ENCODE results near the gene NFKBIE.
"Not testable (repeated sequence)": the region's sequence is repeated elsewhere in the genome, so short reads cannot be mapped to it uniquely, and the experiment has no call there.

The NFKBIE gene

GRCh38 chr6:44238687-44239350 lies 26.5 kb downstream of the NFKBIE start:
- H3K4me3 ChIP-seq (ENCODE audit: low read depth, low read length), result no peak overlapping the region
- H3K4me1 ChIP-seq (ENCODE audit: control insufficient read depth, insufficient read depth, low read length), result peaks cover 4% of the 10 kb centered on the region
- H3K9ac ChIP-seq (ENCODE audit: low read depth, low read length), result no peak overlapping the region
- no peaks in the 10 kb centered on the region for H3K9me3 ChIP-seq (ENCODE audit: control insufficient read depth, insufficient read depth, low read length)
- peaks cover 4% of the 10 kb centered on the region for H3K36me3 ChIP-seq (ENCODE audit: control insufficient read depth, insufficient read depth, low read length)
- no peaks in the 10 kb centered on the region for H3K27me3 ChIP-seq (ENCODE audit: control insufficient read depth, insufficient read depth, low read length)

- no peaks in the 10 kb centered on the region for H3K27me3 ChIP-seq (ENCODE audit: control insufficient read depth, insufficient read depth, low read length)
- peak overlapping the region; percentile 49 for H3K9ac ChIP-seq (ENCODE audit: low read depth, low read length)
- peaks cover 4% of the 10 kb centered on the region for H3K4me1 ChIP-seq (ENCODE audit: control insufficient read depth, insufficient read depth, low read length)
- H3K4me3 ChIP-seq (ENCODE audit: low read depth, low read length), result peak overlapping the region; percentile 65
- H3K36me3 ChIP-seq (ENCODE audit: control insufficient read depth, insufficient read depth, low read length), result peaks cover 7% of the 10 kb centered on the region
- H3K9me3 ChIP-seq (ENCODE audit: control insufficient read depth, insufficient read depth, low read length), result no peaks in the 10 kb centered on the region
Measured at GRCh38 chr6:44237813-44238433, 27.4 kb downstream of the NFKBIE start.

- Histone ChIP-seq H3K36me3 (ENCODE audit: control insufficient read depth, insufficient read depth, low read length) (peaks cover 13% of the 10 kb centered on the region), H3K9me3 (ENCODE audit: control insufficient read depth, insufficient read depth, low read length) (no peaks in the 10 kb centered on the region), H3K4me1 (ENCODE audit: control insufficient read depth, insufficient read depth, low read length) (peaks cover 4% of the 10 kb centered on the region), H3K27me3 (ENCODE audit: control insufficient read depth, insufficient read depth, low read length) (no peaks in the 10 kb centered on the region), H3K9ac (ENCODE audit: low read depth, low read length) (peak overlapping the region; percentile 49), H3K4me3 (ENCODE audit: low read depth, low read length) (peak overlapping the region; percentile 65)
Measured at GRCh38 chr6:44237021-44237812, 28.1 kb downstream of the NFKBIE start.

- Histone ChIP-seq H3K9me3 (ENCODE audit: control insufficient read depth, insufficient read depth, low read length) (no peaks in the 10 kb centered on the region), H3K4me1 (ENCODE audit: control insufficient read depth, insufficient read depth, low read length) (peaks cover 4% of the 10 kb centered on the region), H3K9ac (ENCODE audit: low read depth, low read length) (no peak overlapping the region), H3K27me3 (ENCODE audit: control insufficient read depth, insufficient read depth, low read length) (no peaks in the 10 kb centered on the region), H3K4me3 (ENCODE audit: low read depth, low read length) (no peak overlapping the region), H3K36me3 (ENCODE audit: control insufficient read depth, insufficient read depth, low read length) (peaks cover 22% of the 10 kb centered on the region)
Measured at GRCh38 chr6:44235891-44236516, 29.3 kb downstream of the NFKBIE start.

- H3K36me3 ChIP-seq (ENCODE audit: control insufficient read depth, insufficient read depth, low read length), result peaks cover 24% of the 10 kb centered on the region
- H3K4me3 ChIP-seq (ENCODE audit: low read depth, low read length), result no peak overlapping the region
- no peaks in the 10 kb centered on the region for H3K9me3 ChIP-seq (ENCODE audit: control insufficient read depth, insufficient read depth, low read length)
- no peak overlapping the region for H3K9ac ChIP-seq (ENCODE audit: low read depth, low read length)
- peaks cover 4% of the 10 kb centered on the region for H3K4me1 ChIP-seq (ENCODE audit: control insufficient read depth, insufficient read depth, low read length)
- H3K27me3 ChIP-seq (ENCODE audit: control insufficient read depth, insufficient read depth, low read length), result no peaks in the 10 kb centered on the region
Measured at GRCh38 chr6:44235269-44235668, 30.1 kb downstream of the NFKBIE start.

GRCh38 chr6:44234101-44235025 lies 31.0 kb downstream of the NFKBIE start:
- H3K36me3 ChIP-seq (ENCODE audit: control insufficient read depth, insufficient read depth, low read length), result peaks cover 34% of the 10 kb centered on the region
- no peaks in the 10 kb centered on the region for H3K9me3 ChIP-seq (ENCODE audit: control insufficient read depth, insufficient read depth, low read length)
- no peak overlapping the region for H3K4me3 ChIP-seq (ENCODE audit: low read depth, low read length)
- H3K4me1 ChIP-seq (ENCODE audit: control insufficient read depth, insufficient read depth, low read length), result peaks cover 4% of the 10 kb centered on the region
- H3K9ac ChIP-seq (ENCODE audit: low read depth, low read length), result no peak overlapping the region
- H3K27me3 ChIP-seq (ENCODE audit: control insufficient read depth, insufficient read depth, low read length), result no peaks in the 10 kb centered on the region

- H3K4me3 ChIP-seq (ENCODE audit: low read depth, low read length), result no peak overlapping the region
- H3K36me3 ChIP-seq (ENCODE audit: control insufficient read depth, insufficient read depth, low read length), result peaks cover 39% of the 10 kb centered on the region
- H3K4me1 ChIP-seq (ENCODE audit: control insufficient read depth, insufficient read depth, low read length), result peaks cover 4% of the 10 kb centered on the region
- no peaks in the 10 kb centered on the region for H3K27me3 ChIP-seq (ENCODE audit: control insufficient read depth, insufficient read depth, low read length)
- H3K9me3 ChIP-seq (ENCODE audit: control insufficient read depth, insufficient read depth, low read length), result no peaks in the 10 kb centered on the region
- no peak overlapping the region for H3K9ac ChIP-seq (ENCODE audit: low read depth, low read length)
Measured at GRCh38 chr6:44233567-44234100, 31.7 kb downstream of the NFKBIE start.

- Histone ChIP-seq H3K27me3 (ENCODE audit: control insufficient read depth, insufficient read depth, low read length) (no peaks in the 10 kb centered on the region), H3K9me3 (ENCODE audit: control insufficient read depth, insufficient read depth, low read length) (no peaks in the 10 kb centered on the region), H3K36me3 (ENCODE audit: control insufficient read depth, insufficient read depth, low read length) (peaks cover 43% of the 10 kb centered on the region), H3K4me1 (ENCODE audit: control insufficient read depth, insufficient read depth, low read length) (peaks cover 4% of the 10 kb centered on the region), H3K4me3 (ENCODE audit: low read depth, low read length) (no peak overlapping the region), H3K9ac (ENCODE audit: low read depth, low read length) (no peak overlapping the region)
Measured at GRCh38 chr6:44232676-44233566, 32.4 kb downstream of the NFKBIE start.

GRCh38 chr6:44231426-44231825 lies 33.9 kb downstream of the NFKBIE start:
- H3K4me1 ChIP-seq (ENCODE audit: control insufficient read depth, insufficient read depth, low read length), result peaks cover 10% of the 10 kb centered on the region
- not testable (repeated sequence) for H3K9me3 ChIP-seq (ENCODE audit: control insufficient read depth, insufficient read depth, low read length); H3K4me3 ChIP-seq (ENCODE audit: low read depth, low read length); H3K9ac ChIP-seq (ENCODE audit: low read depth, low read length); H3K27me3 ChIP-seq (ENCODE audit: control insufficient read depth, insufficient read depth, low read length)
- peaks cover 48% of the 10 kb centered on the region for H3K36me3 ChIP-seq (ENCODE audit: control insufficient read depth, insufficient read depth, low read length)

- H3K36me3 ChIP-seq (ENCODE audit: control insufficient read depth, insufficient read depth, low read length), result peaks cover 44% of the 10 kb centered on the region
- H3K9me3 ChIP-seq (ENCODE audit: control insufficient read depth, insufficient read depth, low read length), result no peaks in the 10 kb centered on the region
- no peak overlapping the region for H3K4me3 ChIP-seq (ENCODE audit: low read depth, low read length)
- no peaks in the 10 kb centered on the region for H3K27me3 ChIP-seq (ENCODE audit: control insufficient read depth, insufficient read depth, low read length)
- H3K9ac ChIP-seq (ENCODE audit: low read depth, low read length), result no peak overlapping the region
- peaks cover 21% of the 10 kb centered on the region for H3K4me1 ChIP-seq (ENCODE audit: control insufficient read depth, insufficient read depth, low read length)
Measured at GRCh38 chr6:44230034-44230675, 35.2 kb downstream of the NFKBIE start.

All from iPS-15b (cell line).